CD4-positive, alpha-beta T cell treated with Interleukin-4 for 4 hours (primary cell): ENCODE results near the gene NDUFA11.
"Not testable (repeated sequence)": the region's sequence is repeated elsewhere in the genome, so short reads cannot be mapped to it uniquely, and the experiment has no call there.

ENCODE experiments used
- DNase-seq: peaks from one replicate; pipeline ENCODE4 v3.0.0-alpha.2; 2020

The NDUFA11 gene

GRCh38 chr19:5883157-5883873 lies 20.3 kb downstream of the NDUFA11 start:
- DNase-seq, result not testable (repeated sequence)

- DNase-seq, result no peak
These were observed 21.1 kb downstream of the NDUFA11 start for GRCh38 chr19:5882421-5882968.

GRCh38 chr19:5881543-5882299 lies 21.9 kb downstream of the NDUFA11 start:
- no peak for DNase-seq

GRCh38 chr19:5880604-5881078 lies 22.9 kb downstream of the NDUFA11 start:
- no peak for DNase-seq

GRCh38 chr19:5880196-5880595 lies 23.4 kb downstream of the NDUFA11 start:
- no peak for DNase-seq

GRCh38 chr19:5877882-5878281 lies 25.7 kb downstream of the NDUFA11 start:
- DNase-seq, result no peak

- no peak for DNase-seq
These were observed 26.2 kb downstream of the NDUFA11 start for GRCh38 chr19:5877427-5877826.

GRCh38 chr19:5874496-5874895 lies 29.1 kb downstream of the NDUFA11 start:
- DNase-seq, result not testable (repeated sequence)

- no peak for DNase-seq
These were observed 29.9 kb downstream of the NDUFA11 start for GRCh38 chr19:5873617-5874199.

- no peak for DNase-seq
These were observed 32.6 kb downstream of the NDUFA11 start for GRCh38 chr19:5870986-5871394.

GRCh38 chr19:5867201-5868136 lies 36.1 kb downstream of the NDUFA11 start:
- no peak for DNase-seq

- no peak for DNase-seq
These were observed 37.8 kb downstream of the NDUFA11 start for GRCh38 chr19:5865772-5866171.

GRCh38 chr19:5864725-5865486 lies 38.7 kb downstream of the NDUFA11 start:
- no peak for DNase-seq

GRCh38 chr19:5864013-5864720 lies 39.4 kb downstream of the NDUFA11 start:
- DNase-seq, result no peak

GRCh38 chr19:5863030-5863665 lies 40.4 kb downstream of the NDUFA11 start:
- no peak for DNase-seq

- DNase-seq, result no peak
These were observed 46.1 kb downstream of the NDUFA11 start for GRCh38 chr19:5857203-5858081.

GRCh38 chr19:5855151-5855550 lies 48.4 kb downstream of the NDUFA11 start:
- not testable (repeated sequence) for DNase-seq

- DNase-seq, result not testable (repeated sequence)
These were observed 49.5 kb downstream of the NDUFA11 start for GRCh38 chr19:5854121-5854520.

- no peak for DNase-seq
These were observed 52.3 kb downstream of the NDUFA11 start, which contains the start of gene FUT3 for GRCh38 chr19:5851302-5851701. FUT3 (minus strand) TSS chr19:5851449.
